ENCODE data around the gene ERGIC1.
"Not testable (repeated sequence)": the region's sequence is repeated elsewhere in the genome, so short reads cannot be mapped to it uniquely, and the experiment has no call there.

The ERGIC1 gene

GRCh38 chr5:172833686-172834414, at the start of gene ERGIC1:
Gene ERGIC1 (plus strand): TSS chr5:172834251. CDS start chr5:172834414, 163 bp downstream.
- Histone ChIP-seq H3K27ac (ENCODE audit: low read depth, low read length) (peak within 1 kb of the TSS; percentile 88), H4K20me1 (ENCODE audit: low read depth, low read length) (no peaks in the 10 kb centered on the region), H3K4me2 (ENCODE audit: low read depth, low read length, poor library complexity, severe bottlenecking) (peak within 1 kb of the TSS; percentile 84), H3K27me3 (ENCODE audit: low read length) (no peaks in the 10 kb centered on the region), H3K79me2 (ENCODE audit: insufficient read depth, low read length) (peaks cover 39% of the 10 kb centered on the region), H3K4me3 (ENCODE audit: insufficient read depth, low read length, poor library complexity, severe bottlenecking) (peak within 1 kb of the TSS; percentile 98), H3F3A (ENCODE audit: insufficient read depth) (0 out of 2 replicates have a peak, but pooled peaks cover 15% of the 10 kb centered on the region), H3K9me3 (ENCODE audit: insufficient read depth, low read length) (no peaks in the 10 kb centered on the region), H3K36me3 (ENCODE audit: low read length) (no peaks in the 10 kb centered on the region), H3K9ac (ENCODE audit: low read length) (peak within 1 kb of the TSS; percentile 76), H2AFZ (ENCODE audit: low read depth, low read length, severe bottlenecking) (peak within 1 kb of the TSS; percentile 90), H3K9me2 (replicated peaks; ENCODE audit: insufficient read depth, low read length) (no peaks in the 10 kb centered on the region)
- TF ChIP-seq EZH2phosphoT487 (conservative IDR thresholded peaks at IDR 0.05; ENCODE audit: low read length) (no peak), CTCF (IDR thresholded peaks at IDR 0.05; ENCODE audit: insufficient read depth, low read length, poor library complexity, severe bottlenecking) (no peak)

GRCh38 chr5:172785429-172786088, 48.5 kb upstream of the ERGIC1 start:
- H3K4me3 ChIP-seq (ENCODE audit: insufficient read depth, low read length, poor library complexity, severe bottlenecking): no peak overlapping the region
- H3F3A ChIP-seq (ENCODE audit: insufficient read depth): no peaks in the 10 kb centered on the region
- H3K79me2 ChIP-seq (ENCODE audit: insufficient read depth, low read length): no peaks in the 10 kb centered on the region
- no peaks in the 10 kb centered on the region for H3K9me2 ChIP-seq (replicated peaks; ENCODE audit: insufficient read depth, low read length)
- TF ChIP-seq CTCF (IDR thresholded peaks at IDR 0.05; ENCODE audit: insufficient read depth, low read length, poor library complexity, severe bottlenecking) (no peak), EZH2phosphoT487 (conservative IDR thresholded peaks at IDR 0.05; ENCODE audit: low read length) (no peak)
- H3K9ac ChIP-seq (ENCODE audit: low read length): no peak overlapping the region
- no peak overlapping the region for H3K27ac ChIP-seq (ENCODE audit: low read depth, low read length)
- H3K9me3 ChIP-seq (ENCODE audit: insufficient read depth, low read length): no peaks in the 10 kb centered on the region
- H2AFZ ChIP-seq (ENCODE audit: low read depth, low read length, severe bottlenecking): no peak overlapping the region
- H3K4me2 ChIP-seq (ENCODE audit: low read depth, low read length, poor library complexity, severe bottlenecking): no peak overlapping the region
- no peaks in the 10 kb centered on the region for H3K36me3 ChIP-seq (ENCODE audit: low read length)
- no peaks in the 10 kb centered on the region for H4K20me1 ChIP-seq (ENCODE audit: low read depth, low read length)
- H3K27me3 ChIP-seq (ENCODE audit: low read length): no peaks in the 10 kb centered on the region

GRCh38 chr5:172786736-172787462, 47.2 kb upstream of the ERGIC1 start:
- no peak overlapping the region for H3K9ac ChIP-seq (ENCODE audit: low read length)
- no peak overlapping the region for H3K4me2 ChIP-seq (ENCODE audit: low read depth, low read length, poor library complexity, severe bottlenecking)
- H3K79me2 ChIP-seq (ENCODE audit: insufficient read depth, low read length): no peaks in the 10 kb centered on the region
- no peaks in the 10 kb centered on the region for H3K36me3 ChIP-seq (ENCODE audit: low read length)
- H3K9me2 ChIP-seq (replicated peaks; ENCODE audit: insufficient read depth, low read length): no peaks in the 10 kb centered on the region
- H3F3A ChIP-seq (ENCODE audit: insufficient read depth): no peaks in the 10 kb centered on the region
- H3K4me3 ChIP-seq (ENCODE audit: insufficient read depth, low read length, poor library complexity, severe bottlenecking): no peak overlapping the region
- H2AFZ ChIP-seq (ENCODE audit: low read depth, low read length, severe bottlenecking): no peak overlapping the region
- TF ChIP-seq EZH2phosphoT487 (conservative IDR thresholded peaks at IDR 0.05; ENCODE audit: low read length) (no peak), CTCF (IDR thresholded peaks at IDR 0.05; ENCODE audit: insufficient read depth, low read length, poor library complexity, severe bottlenecking) (no peak)
- H3K27ac ChIP-seq (ENCODE audit: low read depth, low read length): no peak overlapping the region
- H3K27me3 ChIP-seq (ENCODE audit: low read length): no peaks in the 10 kb centered on the region
- H4K20me1 ChIP-seq (ENCODE audit: low read depth, low read length): no peaks in the 10 kb centered on the region
- no peaks in the 10 kb centered on the region for H3K9me3 ChIP-seq (ENCODE audit: insufficient read depth, low read length)

GRCh38 chr5:172787538-172787937, 46.5 kb upstream of the ERGIC1 start:
- not testable (repeated sequence) for H3K4me3 ChIP-seq (ENCODE audit: insufficient read depth, low read length, poor library complexity, severe bottlenecking); H3K27ac ChIP-seq (ENCODE audit: low read depth, low read length); H3K9me2 ChIP-seq (replicated peaks; ENCODE audit: insufficient read depth, low read length); H3K4me2 ChIP-seq (ENCODE audit: low read depth, low read length, poor library complexity, severe bottlenecking); H4K20me1 ChIP-seq (ENCODE audit: low read depth, low read length); H3K9ac ChIP-seq (ENCODE audit: low read length); H3K79me2 ChIP-seq (ENCODE audit: insufficient read depth, low read length); H3K9me3 ChIP-seq (ENCODE audit: insufficient read depth, low read length); H3K27me3 ChIP-seq (ENCODE audit: low read length); H3F3A ChIP-seq (ENCODE audit: insufficient read depth); H2AFZ ChIP-seq (ENCODE audit: low read depth, low read length, severe bottlenecking); H3K36me3 ChIP-seq (ENCODE audit: low read length)
